ENCODE results near the gene TNIP1. TPM values are rescaled to one million over a fixed set of nuclear protein-coding genes. Genes with fewer than 3 reads are reported as not detected.

TNIP1 gene
- total RNA-seq, 2 donors from 2014 or later, result 51.3 to 52.2 TPM

GRCh38 chr5:151067632-151068432 is 13.0 kb downstream of the TNIP1 start:
- Mint-ChIP-seq H3K27me3 (ENCODE audit: insufficient read depth) (no peaks in the 10 kb centered on the region), H3K27ac (peak overlapping the region; percentile 30), H3K36me3 (ENCODE audit: low read depth) (peaks cover 19% of the 10 kb centered on the region), H3K9me3 (peaks cover 3% of the 10 kb centered on the region), H3K4me3 (no peak overlapping the region), H3K4me1 (peaks cover 7% of the 10 kb centered on the region)
- WGBS, 2 experiments (ENCODE audit: insufficient coverage in 1 of 2, insufficient read length in 1 of 2), result 95 to 96% methylated on average over 10 to 14 of the region's 14 CpGs
- H3K4me3 ChIP-seq (ENCODE audit: low read length), result no peak overlapping the region
- no peaks in the 10 kb centered on the region for H3K27me3 ChIP-seq (ENCODE audit: control insufficient read depth, insufficient read depth, low read length, poor library complexity, severe bottlenecking)
- no peak for TF ChIP-seq CTCF (conservative IDR thresholded peaks at IDR 0.05)
- peaks cover 6% of the 10 kb centered on the region for H3K36me3 ChIP-seq (ENCODE audit: control insufficient read depth, insufficient read depth, low read length)
- no peak overlapping the region for H3K27ac ChIP-seq (ENCODE audit: low read depth, low read length)
- H3K9ac ChIP-seq (ENCODE audit: extremely low read depth, low read length, poor library complexity, severe bottlenecking), result no peak overlapping the region
- H3K9me3 ChIP-seq (ENCODE audit: control insufficient read depth, low read length), result no peaks in the 10 kb centered on the region
- peaks cover 8% of the 10 kb centered on the region for H3K4me1 ChIP-seq (ENCODE audit: control insufficient read depth, insufficient read depth, low read length)
- no peak for DNase-seq

- Mint-ChIP-seq H3K9me3 (peaks cover 3% of the 10 kb centered on the region), H3K27me3 (ENCODE audit: insufficient read depth) (no peaks in the 10 kb centered on the region), H3K4me3 (no peak overlapping the region), H3K27ac (no peak overlapping the region), H3K4me1 (peaks cover 7% of the 10 kb centered on the region), H3K36me3 (ENCODE audit: low read depth) (peaks cover 27% of the 10 kb centered on the region)
- Histone ChIP-seq H3K4me3 (ENCODE audit: low read length) (no peak overlapping the region), H3K36me3 (ENCODE audit: control insufficient read depth, insufficient read depth, low read length) (peaks cover 15% of the 10 kb centered on the region), H3K9me3 (ENCODE audit: control insufficient read depth, low read length) (no peaks in the 10 kb centered on the region), H3K27ac (ENCODE audit: low read depth, low read length) (no peak overlapping the region), H3K27me3 (ENCODE audit: control insufficient read depth, insufficient read depth, low read length, poor library complexity, severe bottlenecking) (no peaks in the 10 kb centered on the region), H3K4me1 (ENCODE audit: control insufficient read depth, insufficient read depth, low read length) (peaks cover 8% of the 10 kb centered on the region), H3K9ac (ENCODE audit: extremely low read depth, low read length, poor library complexity, severe bottlenecking) (no peak overlapping the region)
- no peak for DNase-seq
- WGBS, 2 experiments (ENCODE audit: insufficient coverage in 1 of 2, insufficient read length in 1 of 2), result 87 to 96% methylated on average over 4 to 6 of the region's 6 CpGs
- TF ChIP-seq CTCF (conservative IDR thresholded peaks at IDR 0.05), result no peak
These were observed 13.9 kb downstream of the TNIP1 start for GRCh38 chr5:151066920-151067319.

GRCh38 chr5:151065609-151066008 is 15.2 kb downstream of the TNIP1 start:
- H3K36me3 Mint-ChIP-seq (ENCODE audit: low read depth), result peaks cover 37% of the 10 kb centered on the region
- Histone ChIP-seq H3K36me3 (ENCODE audit: control insufficient read depth, insufficient read depth, low read length) (peaks cover 19% of the 10 kb centered on the region), H3K4me3 (ENCODE audit: low read length) (no peak overlapping the region), H3K9ac (ENCODE audit: extremely low read depth, low read length, poor library complexity, severe bottlenecking) (no peak overlapping the region), H3K27ac (ENCODE audit: low read depth, low read length) (no peak overlapping the region), H3K4me1 (ENCODE audit: control insufficient read depth, insufficient read depth, low read length) (peaks cover 6% of the 10 kb centered on the region), H3K9me3 (ENCODE audit: control insufficient read depth, low read length) (no peaks in the 10 kb centered on the region), H3K27me3 (ENCODE audit: control insufficient read depth, insufficient read depth, low read length, poor library complexity, severe bottlenecking) (no peaks in the 10 kb centered on the region)
- peaks cover 3% of the 10 kb centered on the region for H3K9me3 Mint-ChIP-seq
- H3K4me1 Mint-ChIP-seq, result peaks cover 7% of the 10 kb centered on the region
- TF ChIP-seq CTCF (conservative IDR thresholded peaks at IDR 0.05), result no peak
- WGBS, 2 experiments (ENCODE audit: insufficient coverage in 1 of 2, insufficient read length in 1 of 2), result 100% methylated on average over 1 of the region's 1 CpG
- H3K4me3 Mint-ChIP-seq, result no peak overlapping the region
- no peak for DNase-seq
- no peaks in the 10 kb centered on the region for H3K27me3 Mint-ChIP-seq (ENCODE audit: insufficient read depth)
- H3K27ac Mint-ChIP-seq, result no peak overlapping the region

Measured in endodermal cell (in vitro differentiated cells).